Activated T-cell treated with anti-CD3 and anti-CD28 coated beads, Interleukin-2, amount 50 U/mL, for 48 hours (primary cell): Measurements from ENCODE around the gene SPTSSA.
"Not testable (repeated sequence)": the region's sequence is repeated elsewhere in the genome, so short reads cannot be mapped to it uniquely, and the experiment has no call there.

Experiments
- DNase-seq, 2 experiments: peaks; one replicate each; pipeline ENCODE4 v3.0.0-alpha.2; 2020

The SPTSSA gene

GRCh38 chr14:34470319-34470718 lies 8.3 kb upstream of the SPTSSA start:
- DNase-seq, result no peak

- no peak for DNase-seq
Observed at GRCh38 chr14:34466691-34467090, 4.7 kb upstream of the SPTSSA start.

- no peak for DNase-seq
Observed at GRCh38 chr14:34465069-34465859, 3.2 kb upstream of the SPTSSA start.

- DNase-seq, result no peak
Observed at GRCh38 chr14:34463598-34463961, 1.5 kb upstream of the SPTSSA start.

GRCh38 chr14:34461334-34462131 lies 507 bp downstream of the SPTSSA start:
- DNase-seq, result no peak

- DNase-seq, result no peak
Observed at GRCh38 chr14:34460841-34461240, 1.2 kb downstream of the SPTSSA start.

GRCh38 chr14:34460295-34460694 lies 1.7 kb downstream of the SPTSSA start:
- DNase-seq, result no peak

- no peak for DNase-seq
Observed at GRCh38 chr14:34457186-34457585, 4.9 kb downstream of the SPTSSA start.

GRCh38 chr14:34453226-34453625 lies 8.8 kb downstream of the SPTSSA start:
- no peak for DNase-seq

GRCh38 chr14:34452258-34452822 lies 9.7 kb downstream of the SPTSSA start:
- no peak for DNase-seq

GRCh38 chr14:34450958-34451357 lies 11.1 kb downstream of the SPTSSA start:
- DNase-seq, result no peak

GRCh38 chr14:34450542-34450915 lies 11.5 kb downstream of the SPTSSA start:
- DNase-seq, result no peak

GRCh38 chr14:34449819-34450541 lies 12.1 kb downstream of the SPTSSA start:
- no peak for DNase-seq

- DNase-seq, result no peak
Observed at GRCh38 chr14:34439090-34439489, 22.9 kb downstream of the SPTSSA start.

GRCh38 chr14:34438438-34438837 lies 23.6 kb downstream of the SPTSSA start:
- no peak for DNase-seq

- no peak for DNase-seq
Observed at GRCh38 chr14:34437729-34438080, 24.3 kb downstream of the SPTSSA start.

- no peak for DNase-seq
Observed at GRCh38 chr14:34436960-34437728, 24.9 kb downstream of the SPTSSA start.

GRCh38 chr14:34436118-34436905 lies 25.7 kb downstream of the SPTSSA start:
- DNase-seq, result no peak

- no peak for DNase-seq
Observed at GRCh38 chr14:34433957-34434356, 28.1 kb downstream of the SPTSSA start.

- not testable (repeated sequence) for DNase-seq
Observed at GRCh38 chr14:34428102-34428466, 34.0 kb downstream of the SPTSSA start.
